ENCODE data around the gene METTL23.

METTL23 gene

DNA sequence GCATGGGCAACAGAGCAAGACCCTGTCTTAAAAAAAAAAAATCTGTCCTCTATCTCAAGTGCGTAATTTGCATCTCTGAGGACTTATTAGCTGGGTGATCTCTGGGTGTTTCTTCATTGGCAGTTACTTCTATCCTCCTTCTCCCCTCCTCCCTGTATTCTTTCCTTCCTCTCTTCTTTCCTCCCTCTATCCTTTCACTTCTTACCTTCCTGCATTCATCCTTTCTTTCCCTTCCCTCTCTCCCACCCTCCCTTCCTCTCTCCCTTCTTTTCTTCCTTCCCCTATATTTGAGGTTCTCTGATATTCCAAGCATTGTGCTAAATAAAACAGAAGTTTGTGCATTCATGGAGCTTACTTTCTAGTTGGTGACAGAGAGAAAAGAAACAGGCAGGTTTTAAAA, 22.0 kb downstream of the METTL23 start:
- H3K27ac ChIP-seq = no peak overlapping the region
- DNase-seq (ENCODE audit: low read depth, low spot score) = no peak

DNA sequence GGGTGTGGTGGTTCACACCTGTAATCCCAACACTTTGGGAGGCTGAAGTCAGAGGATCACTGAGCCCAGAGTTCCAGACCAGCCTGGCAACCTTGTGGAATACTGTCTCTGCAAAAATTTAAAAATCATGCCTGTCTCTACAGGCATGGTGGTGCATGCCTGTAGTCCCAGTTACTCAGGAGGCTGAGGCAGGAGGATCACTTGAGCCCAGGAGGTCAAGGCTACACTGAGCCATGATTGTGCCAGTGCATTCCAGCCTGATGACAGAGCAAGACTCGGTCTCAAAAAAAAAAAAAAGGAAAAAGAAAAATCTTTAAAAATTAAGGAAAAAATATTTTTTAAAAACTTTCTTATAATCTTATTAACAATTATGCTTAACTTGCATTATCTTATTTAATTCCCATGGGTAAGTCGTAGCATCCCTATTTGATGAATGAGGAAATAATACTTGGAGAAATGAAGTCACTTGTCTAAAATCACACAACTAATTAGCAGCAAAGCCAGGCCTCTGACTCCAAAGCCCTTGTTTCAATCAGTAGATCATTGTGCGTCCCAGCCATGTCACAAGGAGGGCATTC, 24.9 kb downstream of the METTL23 start:
- no peak overlapping the region for H3K27ac ChIP-seq
- no peak for DNase-seq (ENCODE audit: low read depth, low spot score)

DNA sequence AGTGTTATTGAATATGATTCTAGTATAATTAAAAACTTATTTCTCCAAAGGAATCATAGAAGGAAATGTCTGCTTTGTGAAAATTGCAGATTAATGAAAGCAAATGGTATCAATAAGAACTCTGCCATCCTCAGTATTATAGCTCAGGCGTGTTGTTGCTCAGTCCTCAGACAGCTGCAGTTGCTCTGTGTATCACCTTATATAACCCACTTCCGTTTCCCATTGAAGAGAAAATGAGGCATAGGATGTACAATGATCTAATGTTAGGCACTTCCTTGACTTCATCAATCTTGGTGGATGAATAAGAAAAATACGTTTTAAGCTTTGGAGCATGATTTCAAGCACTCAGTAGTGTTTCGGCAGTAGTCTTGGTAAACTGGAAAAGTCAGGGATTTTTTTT, 25.4 kb downstream of the METTL23 start:
- no peak overlapping the region for H3K27ac ChIP-seq

DNA sequence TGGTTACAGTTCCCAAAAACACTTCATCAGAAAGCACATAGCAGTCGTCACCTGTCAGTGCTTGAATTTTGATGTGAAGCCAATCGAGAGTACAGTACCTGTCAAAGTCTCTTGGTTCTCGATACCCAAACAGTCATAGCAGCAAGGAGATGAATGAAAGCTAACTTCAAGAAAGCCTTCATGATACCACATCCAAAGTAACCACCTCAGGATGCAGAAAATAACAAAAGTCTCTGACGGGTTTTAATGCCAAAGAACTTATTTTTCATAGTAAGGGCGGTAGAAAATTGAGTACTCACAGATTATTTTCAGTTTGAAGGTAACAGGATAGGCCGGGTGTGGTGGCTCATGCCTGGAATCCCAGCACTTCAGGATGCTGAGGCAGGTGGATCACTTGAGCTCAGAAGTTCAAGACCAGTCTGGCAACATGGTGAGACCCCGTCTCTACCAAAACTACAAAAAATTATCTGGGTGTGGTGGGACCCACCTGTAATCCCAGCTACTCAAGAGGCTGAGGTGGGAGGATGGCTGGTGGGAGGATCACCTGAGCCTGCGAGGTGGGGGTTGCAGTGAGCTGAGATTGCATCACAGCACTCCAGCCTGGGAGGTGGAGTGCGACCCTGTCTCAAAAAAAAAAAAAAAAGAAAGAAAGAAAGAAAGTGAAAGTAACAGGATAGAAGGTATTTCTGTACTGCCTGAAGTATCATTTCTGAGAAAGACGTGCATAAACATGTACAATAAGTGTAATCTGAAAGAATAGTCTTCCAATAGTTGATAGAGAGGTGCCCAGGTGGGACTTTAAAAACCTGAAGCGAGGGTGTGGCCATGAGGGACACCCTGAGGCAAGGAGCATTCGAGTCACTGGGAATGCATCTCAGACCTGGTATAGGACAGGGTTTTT, 26.7 kb downstream of the METTL23 start:
- no peak overlapping the region for H3K27ac ChIP-seq
- no peak for DNase-seq (ENCODE audit: low read depth, low spot score)

More for the DNA sequence above, 25.4 kb downstream of the METTL23 start:
- no peak for DNase-seq (ENCODE audit: low read depth, low spot score)

DNA sequence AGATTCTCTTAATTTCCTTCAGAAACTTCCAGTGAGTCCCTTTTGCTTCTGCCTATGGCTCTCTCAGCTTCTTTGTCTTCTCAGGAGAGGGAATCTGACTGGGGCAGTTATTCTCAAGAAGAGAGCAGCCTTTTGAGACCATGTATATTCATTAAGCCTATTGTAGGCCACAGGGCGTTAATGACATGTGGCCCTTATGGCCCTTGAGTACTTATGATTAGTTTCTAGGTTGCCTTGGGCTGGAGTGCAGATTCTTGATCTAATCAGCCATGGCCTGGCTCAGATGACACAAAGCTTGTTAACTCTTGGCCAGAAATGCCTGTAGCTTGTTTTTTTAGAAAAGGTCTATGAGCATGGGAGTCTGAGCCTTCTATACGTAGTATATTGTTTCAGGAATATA, 28.6 kb downstream of the METTL23 start:
- DNase-seq (ENCODE audit: low read depth, low spot score) = no peak
- no peak overlapping the region for H3K27ac ChIP-seq

DNA sequence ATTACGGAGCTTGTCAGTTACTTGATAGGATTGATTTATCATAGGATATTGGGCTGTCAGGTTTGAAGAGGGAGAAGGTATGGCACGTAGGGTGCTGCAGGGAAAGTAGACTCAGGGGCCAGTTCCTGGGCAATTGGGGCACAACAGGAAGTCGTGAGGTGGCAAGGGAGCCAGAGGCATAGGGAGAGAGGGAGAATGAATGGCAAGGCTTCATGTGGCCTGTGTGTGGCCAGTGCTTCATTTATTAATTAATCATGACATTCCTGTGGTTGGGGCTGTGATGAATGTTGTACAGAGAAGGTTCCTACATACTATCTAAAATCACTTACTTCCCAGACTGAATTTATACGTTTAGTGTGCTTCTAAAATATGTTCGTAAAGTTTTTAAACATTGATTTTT, 30.6 kb downstream of the METTL23 start:
- DNase-seq (ENCODE audit: low read depth, low spot score) = no peak
- H3K27ac ChIP-seq = no peak overlapping the region

DNA sequence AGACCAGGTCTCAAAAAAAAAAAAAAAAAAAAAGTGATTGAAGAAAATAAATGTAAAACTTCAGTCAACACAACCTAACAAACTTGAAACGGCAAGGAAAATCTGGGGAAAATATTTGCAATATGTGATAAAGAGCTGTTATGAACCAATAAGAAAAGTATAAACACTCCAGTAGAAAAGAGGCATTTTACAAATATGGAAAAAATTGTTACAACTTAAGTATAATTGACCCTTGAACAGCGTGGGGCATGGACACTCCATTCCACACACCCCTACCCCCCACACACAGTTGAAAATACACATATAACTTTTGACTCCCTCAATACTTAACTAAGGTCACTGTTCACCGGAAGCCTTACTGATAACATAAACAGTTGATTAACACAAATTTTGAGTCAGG, 31.9 kb downstream of the METTL23 start:
- H3K27ac ChIP-seq = no peak overlapping the region
- no peak for DNase-seq (ENCODE audit: low read depth, low spot score)

DNA sequence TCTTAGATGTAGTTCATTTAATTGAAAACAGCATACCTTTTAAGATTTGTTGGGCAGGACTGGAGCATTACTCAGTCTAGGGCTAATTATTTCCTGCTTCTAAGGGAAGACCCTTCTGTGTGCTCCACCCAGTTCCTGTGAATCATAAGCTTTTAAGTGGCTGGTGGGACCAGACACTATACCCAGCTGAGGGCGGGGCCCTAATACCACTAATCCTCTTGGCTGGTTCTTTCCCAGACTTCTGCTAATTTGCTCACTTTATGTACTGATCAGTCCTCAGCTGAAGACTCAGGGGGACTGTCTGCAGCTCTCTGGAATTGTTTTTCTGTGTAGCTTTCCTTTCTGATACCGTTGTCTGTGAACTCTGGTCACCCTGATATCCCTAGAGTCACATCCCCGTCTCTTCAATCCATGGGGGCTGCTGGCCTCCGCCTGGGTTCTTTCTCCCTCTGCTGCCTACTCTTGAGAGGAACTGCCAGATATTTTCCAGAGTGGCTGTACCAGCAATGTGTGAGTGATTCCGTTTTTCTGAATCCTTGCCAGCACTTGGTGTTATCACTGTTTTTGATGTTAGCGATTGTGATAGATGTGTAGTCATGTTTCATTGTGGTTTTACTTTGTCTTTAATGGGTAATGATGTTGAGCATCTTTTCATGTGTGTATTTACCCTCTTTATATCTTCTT, 46.3 kb downstream of the METTL23 start:
- peak; percentile 62 for DNase-seq (ENCODE audit: low read depth, low spot score)
- peak overlapping the region; percentile 64 for H3K27ac ChIP-seq

DNA sequence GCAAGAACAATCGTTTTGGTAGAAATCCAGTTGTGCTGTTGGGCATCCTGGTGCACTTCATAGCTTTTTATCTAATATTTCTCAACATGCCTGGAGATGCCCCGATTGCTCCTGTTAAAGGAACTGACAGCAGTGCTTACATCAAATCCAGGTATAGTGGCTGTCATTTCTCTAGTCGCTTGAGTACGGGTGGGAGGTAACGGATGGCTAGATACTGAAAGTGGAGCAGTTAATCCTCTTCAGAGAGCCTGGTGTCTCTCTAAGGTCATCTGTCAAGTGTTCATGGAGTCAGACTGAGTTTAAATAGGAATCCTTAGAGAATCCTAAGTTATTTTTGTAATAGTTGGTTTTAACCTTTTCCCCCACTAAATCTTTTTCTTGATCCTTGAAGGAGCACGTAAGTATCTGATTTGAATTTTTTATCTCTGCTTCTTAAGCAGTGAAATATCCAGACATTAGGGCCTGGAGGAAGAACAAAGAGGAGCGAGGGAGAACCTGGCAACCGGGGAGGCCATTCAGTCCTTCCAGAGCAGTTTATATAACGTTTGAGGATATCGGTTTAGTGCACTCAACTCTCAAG, 48.5 kb downstream of the METTL23 start:
- DNase-seq (ENCODE audit: low read depth, low spot score) = no peak
- H3K27ac ChIP-seq = no peak overlapping the region

DNA sequence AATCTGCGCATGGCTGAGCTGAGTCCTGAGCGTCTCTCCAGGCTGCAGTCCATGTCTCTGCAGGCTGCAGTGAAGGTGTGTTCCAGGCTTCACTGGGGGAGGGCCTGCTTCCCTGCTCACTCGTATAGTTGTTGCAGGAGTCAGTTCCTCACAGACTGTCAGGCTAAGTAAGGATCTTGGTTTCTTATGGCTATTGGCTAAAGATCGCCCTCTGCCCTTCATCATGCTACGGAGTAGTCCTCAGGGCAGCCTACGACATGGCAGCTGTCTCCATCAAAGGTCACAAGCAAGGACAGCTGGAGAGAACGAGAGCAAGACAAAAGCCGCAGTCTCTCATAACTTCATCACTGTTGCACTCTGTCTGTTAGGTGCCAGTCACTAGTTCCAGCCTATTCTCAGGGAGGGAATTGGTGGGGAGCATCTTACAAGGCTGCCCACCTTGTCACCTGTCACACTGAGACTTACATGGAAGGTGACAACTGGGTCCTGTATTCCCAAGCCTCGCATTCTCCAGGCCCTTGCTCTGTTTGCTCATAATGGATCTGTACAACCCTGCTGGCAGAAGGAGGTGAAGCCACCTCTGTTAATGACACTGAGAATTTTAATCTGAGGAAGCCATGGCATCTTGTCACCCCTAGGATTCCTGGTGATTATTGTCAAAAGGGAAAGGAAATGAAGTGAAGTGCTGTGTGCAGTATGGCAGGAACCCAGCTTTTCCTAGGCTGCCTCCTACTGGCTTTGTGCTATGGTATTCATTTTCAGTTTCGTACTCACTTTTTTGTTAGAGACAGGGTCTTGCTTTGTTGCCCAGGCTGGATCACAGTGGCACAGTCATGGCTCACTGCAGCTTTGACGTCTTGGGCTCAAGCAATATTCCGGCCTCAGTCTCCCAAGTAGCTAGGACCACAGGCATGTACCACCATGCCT, 54.7 kb downstream of the METTL23 start:
- no peak for DNase-seq (ENCODE audit: low read depth, low spot score)
- H3K27ac ChIP-seq = no peak overlapping the region

DNA sequence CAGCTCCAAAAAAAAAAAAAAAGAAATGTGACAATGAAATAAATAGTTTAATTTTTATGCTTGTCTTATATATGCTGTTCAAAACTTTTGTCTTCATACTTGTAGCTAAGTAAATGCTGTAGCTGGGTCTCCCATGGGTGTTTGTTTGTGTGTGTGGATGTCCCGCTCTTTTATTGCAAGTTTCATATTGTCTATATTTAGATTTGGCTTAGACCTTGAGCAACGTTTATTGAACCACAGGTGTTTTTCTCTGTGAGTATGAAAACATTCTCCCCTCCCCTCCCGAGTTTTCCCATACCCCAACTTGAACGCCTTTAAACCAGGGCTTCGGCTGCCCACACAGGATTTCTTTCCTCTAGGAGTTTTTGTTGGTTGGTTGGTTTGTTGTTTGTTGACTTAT, 56.5 kb downstream of the METTL23 start:
- no peak for DNase-seq (ENCODE audit: low read depth, low spot score)
- no peak overlapping the region for H3K27ac ChIP-seq
